Skin epidermis (tissue), 12 donors: ENCODE measurements around the gene CELF2.
"Not testable (repeated sequence)": the region's sequence is repeated elsewhere in the genome, so short reads cannot be mapped to it uniquely, and the experiment has no call there.

Source experiments
- H3K27ac ChIP-seq, 21 experiments: fragments of 200-600 bp; sonication (generic) in 11 of 21; one replicate each; pipeline ENCODE4 v1.5.0; 2020; ENCODE audit warnings: mild to moderate bottlenecking in 3 of 21, inconsistent platforms in 2 of 21, moderate library complexity in 2 of 21
- H3K4me3 ChIP-seq, 7 experiments: fragments of 200-600 bp; sonication (generic) in 2 of 7; one replicate each; pipeline ENCODE4 v1.5.0; 2020; ENCODE audit warnings: inconsistent platforms in 2 of 7, mild to moderate bottlenecking in 2 of 7, moderate library complexity in 1 of 7

CELF2 gene

DNA sequence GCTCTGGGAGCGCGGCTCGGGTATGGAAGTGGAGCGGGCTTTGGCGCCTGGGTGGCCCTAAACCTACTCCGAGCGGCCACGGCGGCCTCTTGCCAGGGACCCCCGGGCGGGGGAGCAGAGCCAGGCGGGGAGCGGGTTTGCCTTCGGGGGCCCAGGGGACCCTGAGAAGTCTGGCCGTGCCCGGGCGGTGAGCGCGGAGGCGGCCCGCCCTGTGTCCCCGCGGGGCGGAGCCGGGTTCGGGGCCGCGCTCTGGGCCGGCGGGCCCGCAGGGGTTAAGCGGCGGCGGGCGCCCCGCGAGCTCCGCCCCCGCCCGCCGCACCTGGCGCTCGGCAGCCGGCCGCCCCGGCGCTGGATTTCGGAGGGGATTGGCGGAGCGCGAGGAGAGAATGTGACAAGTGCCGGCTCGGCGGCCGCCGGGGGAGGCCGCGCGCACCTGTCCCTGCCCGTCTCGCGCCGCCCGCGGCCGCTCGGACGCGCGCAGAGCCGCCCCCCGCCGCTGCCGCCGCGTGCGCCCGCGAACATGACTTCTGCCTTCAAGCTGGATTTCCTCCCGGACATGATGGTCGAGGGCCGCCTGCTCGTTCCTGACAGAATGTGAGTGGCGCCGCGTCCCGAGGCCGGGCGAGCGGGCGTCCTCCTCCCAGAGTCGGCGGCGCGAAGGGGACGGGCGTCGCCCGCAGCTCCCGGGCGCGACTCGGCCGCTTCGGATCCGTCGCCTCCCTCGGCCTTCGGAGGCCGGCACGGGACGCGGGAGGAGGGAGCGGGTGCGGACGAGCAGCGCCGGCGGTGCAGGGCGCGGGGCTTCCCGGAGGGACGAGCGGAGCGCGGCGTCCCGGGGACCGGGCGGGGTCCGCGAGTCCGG, at the start of gene CELF2:
TSS of gene CELF2 (plus strand) at position 303 of the 862 bp plus-strand sequence. CDS start at position 521, 218 bp downstream.
- H3K4me3 ChIP-seq = peak within 1 kb of the TSS; percentile 34 to 68 (median 54)
- peak within 1 kb of the TSS in 19 of 21 experiments; percentile 23 to 93 (median 79) for H3K27ac ChIP-seq

- Histone ChIP-seq H3K4me3 (no peak overlapping the region), H3K27ac (no peak overlapping the region)
These were observed 49.4 kb upstream of the CELF2 start for GRCh38 chr10:10968257-10968588.

GRCh38 chr10:10973310-10973709, 44.4 kb upstream of the CELF2 start:
- no peak overlapping the region for H3K27ac ChIP-seq
- H3K4me3 ChIP-seq = no peak overlapping the region

GRCh38 chr10:10975647-10976046, 42.0 kb upstream of the CELF2 start:
- no peak overlapping the region for H3K4me3 ChIP-seq
- H3K27ac ChIP-seq = no peak overlapping the region

DNA sequence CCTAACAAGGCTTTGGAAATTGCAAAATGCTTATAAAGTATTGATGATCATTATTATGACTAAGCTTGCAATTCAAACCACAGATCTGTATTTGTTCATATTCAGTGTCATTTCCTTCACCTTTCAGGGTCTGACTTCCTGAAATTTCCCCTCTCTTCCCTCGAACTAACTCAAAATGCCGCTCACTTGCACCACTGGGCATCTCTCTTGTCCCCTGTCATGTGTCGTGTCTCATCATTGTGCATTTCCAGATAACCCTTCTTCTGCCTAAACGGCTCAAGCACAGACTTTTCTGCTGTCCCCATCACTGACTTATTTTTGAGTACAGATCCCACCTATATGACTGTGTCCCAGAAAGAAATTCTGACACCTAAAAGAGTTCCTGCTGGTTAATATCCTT, 41.0 kb upstream of the CELF2 start:
- no peak overlapping the region for H3K4me3 ChIP-seq
- peak overlapping the region in 1 of 21 experiments; percentile 47 for H3K27ac ChIP-seq

- peak overlapping the region in 6 of 21 experiments; percentile 9 to 69 (median 47) for H3K27ac ChIP-seq
- H3K4me3 ChIP-seq = no peak overlapping the region
These were observed 40.3 kb upstream of the CELF2 start for GRCh38 chr10:10977226-10977956.

GRCh38 chr10:10977978-10978377, 39.7 kb upstream of the CELF2 start:
- Histone ChIP-seq H3K4me3 (no peak overlapping the region), H3K27ac (peak overlapping the region in 4 of 21 experiments; percentile 24 to 69 (median 48))

DNA sequence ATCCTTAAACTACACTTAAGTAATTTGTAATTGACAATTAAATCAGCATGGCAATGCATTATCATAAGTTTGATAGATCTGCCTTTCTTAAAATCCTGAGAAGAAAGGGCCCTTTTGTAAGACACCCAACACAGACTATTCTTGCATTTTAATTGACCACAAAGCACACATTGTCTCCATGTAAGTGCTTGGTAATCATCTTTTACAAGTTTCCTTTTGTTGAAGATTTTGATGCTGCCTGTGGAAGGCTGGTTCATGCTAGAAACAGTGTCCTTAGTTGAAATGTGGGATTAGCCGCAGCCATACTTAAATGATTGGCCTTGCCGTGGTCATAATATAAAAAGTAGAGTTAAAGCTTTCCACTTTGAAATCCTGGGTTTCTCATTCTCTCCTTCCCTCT, 32.3 kb upstream of the CELF2 start:
- Histone ChIP-seq H3K27ac (no peak overlapping the region), H3K4me3 (no peak overlapping the region)

DNA sequence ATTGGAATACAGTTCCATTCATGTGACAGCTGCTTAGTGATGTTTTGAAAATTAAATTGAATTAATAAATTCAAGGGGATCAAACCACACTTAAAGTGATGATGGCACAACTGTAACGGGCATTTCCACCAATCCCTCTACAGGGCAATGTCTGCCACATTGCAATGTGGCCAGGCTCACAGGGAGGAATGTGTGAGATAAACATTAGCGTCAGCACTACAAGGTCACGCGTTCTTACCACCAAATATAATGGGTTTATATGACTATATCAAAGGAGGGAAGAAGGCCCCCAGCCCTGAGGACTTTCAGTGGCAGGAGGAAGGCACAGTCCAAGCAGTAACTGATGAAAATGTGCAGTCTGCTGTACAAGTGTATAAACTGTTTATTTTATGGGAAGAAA, 31.1 kb upstream of the CELF2 start:
- Histone ChIP-seq H3K27ac (no peak overlapping the region), H3K4me3 (no peak overlapping the region)

GRCh38 chr10:10987111-10987510, 30.6 kb upstream of the CELF2 start:
- Histone ChIP-seq H3K4me3 (no peak overlapping the region), H3K27ac (no peak overlapping the region)

DNA sequence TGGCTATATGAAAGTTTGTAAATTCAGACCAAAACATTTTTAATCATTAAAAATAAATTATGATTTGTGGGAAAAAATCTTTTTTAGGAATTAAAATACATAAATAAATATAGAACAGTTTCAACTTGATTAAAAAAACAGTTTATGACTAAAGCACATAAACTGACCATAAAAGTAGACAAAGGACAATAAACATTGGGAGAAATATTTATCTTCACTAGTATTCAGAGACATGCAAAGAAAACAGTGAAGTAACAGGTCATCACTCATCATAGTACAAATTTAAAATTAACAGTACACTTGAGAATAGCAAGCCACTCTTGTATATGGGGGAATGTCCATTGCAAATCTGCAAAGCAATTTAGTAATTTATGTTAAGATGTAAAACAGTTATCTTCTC, 28.0 kb upstream of the CELF2 start:
- no peak overlapping the region for H3K4me3 ChIP-seq

DNA sequence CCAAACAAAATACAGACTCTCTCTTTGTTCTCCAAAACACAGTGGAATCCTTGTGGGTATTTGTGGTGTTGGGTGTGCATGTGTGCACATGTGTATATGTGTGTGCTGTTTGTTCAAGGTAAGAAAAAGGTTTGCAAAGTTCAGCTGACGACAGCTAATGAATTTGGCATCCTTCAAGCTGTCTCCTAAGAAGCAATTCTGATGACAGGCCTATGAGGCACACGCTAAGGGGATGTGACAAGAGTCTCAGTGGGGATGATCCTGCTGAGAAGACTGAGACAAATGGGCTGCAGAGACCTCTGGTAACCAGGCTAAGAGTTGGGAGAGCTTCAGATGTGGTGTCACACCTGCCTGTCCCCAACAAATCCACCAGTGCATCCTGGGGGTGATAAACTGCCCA, 26.5 kb upstream of the CELF2 start:
- Histone ChIP-seq H3K27ac (no peak overlapping the region), H3K4me3 (no peak overlapping the region)

More for the DNA sequence above, 28.0 kb upstream of the CELF2 start:
- H3K27ac ChIP-seq = no peak overlapping the region

DNA sequence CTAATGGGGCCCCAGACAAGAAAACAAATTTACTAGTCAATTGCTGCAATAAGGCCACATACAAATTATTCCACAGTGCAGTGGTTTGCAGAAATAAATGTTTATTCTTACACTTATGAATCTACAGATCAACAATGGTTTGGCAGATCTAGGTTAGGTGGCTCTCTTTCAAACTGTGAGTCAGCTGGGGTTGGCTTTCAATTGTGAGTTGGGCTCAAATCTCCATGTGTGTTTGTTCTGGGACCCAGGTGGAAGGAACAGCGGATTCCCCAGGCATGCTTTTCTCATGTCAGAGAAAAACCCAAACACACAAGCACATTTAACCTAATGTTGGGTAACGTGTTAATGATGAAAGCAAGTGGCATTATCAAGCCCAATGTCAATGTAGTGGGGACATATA, 25.6 kb upstream of the CELF2 start:
- H3K27ac ChIP-seq = no peak overlapping the region
- no peak overlapping the region for H3K4me3 ChIP-seq

GRCh38 chr10:10992961-10993714, 24.5 kb upstream of the CELF2 start:
- Histone ChIP-seq H3K4me3 (no peak overlapping the region), H3K27ac (no peak overlapping the region)

DNA sequence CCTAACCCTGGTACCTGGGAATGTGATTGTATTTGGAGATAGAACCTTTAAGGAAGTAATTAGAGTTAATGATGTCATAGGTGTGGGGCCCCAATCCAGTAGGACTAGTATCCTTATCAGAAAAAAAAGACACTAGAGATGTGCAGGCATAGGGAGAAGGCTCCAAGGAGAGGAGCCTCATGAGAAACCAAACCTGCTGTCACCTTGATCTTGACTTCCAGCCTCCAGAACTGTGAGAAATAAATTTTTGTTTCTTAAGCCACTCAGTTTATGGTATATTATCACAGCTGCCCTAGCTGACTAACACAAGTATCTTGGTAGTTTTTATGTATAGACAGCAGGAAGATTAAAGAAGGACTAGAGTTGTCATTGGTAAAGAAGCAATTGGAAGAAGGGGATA, 23.9 kb upstream of the CELF2 start:
- no peak overlapping the region for H3K4me3 ChIP-seq
- no peak overlapping the region for H3K27ac ChIP-seq

DNA sequence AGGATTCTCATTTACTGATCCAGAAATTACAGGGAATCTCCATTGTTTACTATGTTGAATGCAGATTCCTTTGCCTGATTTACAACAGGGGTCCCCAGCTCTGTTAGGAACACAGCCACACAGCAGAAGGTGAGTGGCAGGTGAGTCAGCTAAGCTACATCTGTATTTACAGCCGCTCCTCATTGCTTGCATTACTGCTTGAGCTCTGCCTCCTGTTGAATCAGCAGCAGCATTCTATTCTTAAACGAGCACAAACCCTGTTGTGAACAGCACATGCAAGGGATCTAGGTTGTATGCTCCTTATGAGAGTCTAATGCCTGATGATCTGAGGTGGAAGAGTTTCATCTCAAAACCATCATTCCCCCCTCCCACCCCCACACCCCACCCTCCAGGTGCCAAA, 23.3 kb upstream of the CELF2 start:
- H3K4me3 ChIP-seq = no peak overlapping the region
- no peak overlapping the region for H3K27ac ChIP-seq

GRCh38 chr10:10995120-10995519, 22.6 kb upstream of the CELF2 start:
- H3K27ac ChIP-seq = no peak overlapping the region
- H3K4me3 ChIP-seq = no peak overlapping the region

GRCh38 chr10:10996966-10997620, 20.6 kb upstream of the CELF2 start:
- Histone ChIP-seq H3K4me3 (no peak overlapping the region), H3K27ac (no peak overlapping the region)

DNA sequence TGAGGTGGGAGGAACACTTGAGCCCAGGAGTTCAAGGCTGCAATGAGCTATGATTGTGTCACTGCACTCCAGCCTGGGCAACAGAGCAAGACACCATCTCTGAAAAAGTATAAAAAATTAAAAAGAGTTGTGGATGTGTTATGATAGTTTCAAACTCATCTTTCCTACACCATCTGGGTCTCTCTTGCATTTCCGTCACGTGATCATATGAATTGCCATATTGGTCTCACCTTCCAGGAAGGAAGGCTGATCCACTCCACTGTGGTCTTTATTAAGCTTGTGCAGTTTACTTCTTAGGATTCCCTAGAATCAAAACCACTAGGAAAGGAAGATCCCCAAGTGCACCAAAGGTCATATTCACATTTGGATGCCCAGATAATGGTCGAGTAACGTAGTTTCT, 18.2 kb upstream of the CELF2 start:
- H3K4me3 ChIP-seq, H3K27ac ChIP-seq: not testable (repeated sequence)

- H3K27ac ChIP-seq = no peak overlapping the region
- no peak overlapping the region for H3K4me3 ChIP-seq
These were observed 15.2 kb upstream of the CELF2 start for GRCh38 chr10:11002485-11002884.
